Neural progenitor cell (in vitro differentiated cells): ENCODE results near the gene PCSK6.

Experiments used
- CTCF ChIP-seq: fragments of 200-600 bp; sonication (generic); IDR thresholded peaks from 2 replicates; pipeline ENCODE4 v1.5.1; 2017; ENCODE audit warnings: antibody characterized with exemption, mild to moderate bottlenecking
- EZH2 ChIP-seq: fragments of 200-600 bp; sonication (generic); IDR thresholded peaks from 2 replicates; pipeline ENCODE4 v1.6.1; 2017; ENCODE audit warnings: antibody characterized with exemption, mild to moderate bottlenecking, moderate library complexity
- EZH2phosphoT487 ChIP-seq: fragments of 200-600 bp; sonication (generic); IDR thresholded peaks from 2 replicates; pipeline ENCODE4 v1.6.1; 2017; ENCODE audit warnings: antibody characterized with exemption

GRCh38 chr15:101255051-101255395 is 234.5 kb downstream of the PCSK6 start:
- TF ChIP-seq CTCF (no peak), EZH2 (no peak), EZH2phosphoT487 (no peak)
